ENCODE measurements around the gene DYNLL1. TPM values are rescaled to one million over a fixed set of nuclear protein-coding genes. Genes with fewer than 3 reads are reported as not detected.

The DYNLL1 gene
- total and polyA plus RNA-seq, 2 of the 13 experiments (the other 11 are each of a cell fraction or from before 2014, with no cell fraction given) = 271 to 294 TPM

DNA sequence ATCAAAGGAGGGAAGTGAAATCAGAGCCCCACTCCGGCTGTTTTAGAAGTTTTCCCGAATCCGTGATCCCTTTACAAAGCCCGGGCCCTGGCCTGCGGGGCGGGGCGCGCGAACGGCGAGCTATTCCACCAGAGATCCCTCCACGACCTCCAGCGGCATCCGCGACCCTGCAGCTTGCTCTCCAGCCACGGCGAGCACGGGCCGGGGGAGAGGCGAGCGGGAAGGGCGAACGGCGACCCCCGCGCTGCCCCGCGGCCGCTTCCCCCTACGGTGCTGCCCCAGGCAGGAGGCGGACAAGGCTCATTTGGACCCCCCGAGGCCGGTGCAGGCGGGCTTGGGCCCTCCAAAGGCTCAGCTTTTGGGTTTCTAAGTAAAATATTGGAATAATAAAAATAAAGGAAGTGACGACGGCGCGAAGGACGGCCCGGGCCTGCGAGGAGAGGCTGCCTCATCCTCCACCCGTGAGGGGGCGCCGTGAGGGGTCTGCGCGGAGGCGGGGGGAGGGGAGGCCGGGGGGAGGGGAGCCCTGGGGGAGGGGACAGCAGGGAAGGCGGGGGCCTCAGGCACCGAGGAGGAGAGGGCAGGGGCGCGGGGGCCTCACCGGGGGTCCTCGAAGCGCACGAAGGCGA is 27.0 kb upstream of the DYNLL1 start (continued):
- TF ChIP-seq, protein P1, sequence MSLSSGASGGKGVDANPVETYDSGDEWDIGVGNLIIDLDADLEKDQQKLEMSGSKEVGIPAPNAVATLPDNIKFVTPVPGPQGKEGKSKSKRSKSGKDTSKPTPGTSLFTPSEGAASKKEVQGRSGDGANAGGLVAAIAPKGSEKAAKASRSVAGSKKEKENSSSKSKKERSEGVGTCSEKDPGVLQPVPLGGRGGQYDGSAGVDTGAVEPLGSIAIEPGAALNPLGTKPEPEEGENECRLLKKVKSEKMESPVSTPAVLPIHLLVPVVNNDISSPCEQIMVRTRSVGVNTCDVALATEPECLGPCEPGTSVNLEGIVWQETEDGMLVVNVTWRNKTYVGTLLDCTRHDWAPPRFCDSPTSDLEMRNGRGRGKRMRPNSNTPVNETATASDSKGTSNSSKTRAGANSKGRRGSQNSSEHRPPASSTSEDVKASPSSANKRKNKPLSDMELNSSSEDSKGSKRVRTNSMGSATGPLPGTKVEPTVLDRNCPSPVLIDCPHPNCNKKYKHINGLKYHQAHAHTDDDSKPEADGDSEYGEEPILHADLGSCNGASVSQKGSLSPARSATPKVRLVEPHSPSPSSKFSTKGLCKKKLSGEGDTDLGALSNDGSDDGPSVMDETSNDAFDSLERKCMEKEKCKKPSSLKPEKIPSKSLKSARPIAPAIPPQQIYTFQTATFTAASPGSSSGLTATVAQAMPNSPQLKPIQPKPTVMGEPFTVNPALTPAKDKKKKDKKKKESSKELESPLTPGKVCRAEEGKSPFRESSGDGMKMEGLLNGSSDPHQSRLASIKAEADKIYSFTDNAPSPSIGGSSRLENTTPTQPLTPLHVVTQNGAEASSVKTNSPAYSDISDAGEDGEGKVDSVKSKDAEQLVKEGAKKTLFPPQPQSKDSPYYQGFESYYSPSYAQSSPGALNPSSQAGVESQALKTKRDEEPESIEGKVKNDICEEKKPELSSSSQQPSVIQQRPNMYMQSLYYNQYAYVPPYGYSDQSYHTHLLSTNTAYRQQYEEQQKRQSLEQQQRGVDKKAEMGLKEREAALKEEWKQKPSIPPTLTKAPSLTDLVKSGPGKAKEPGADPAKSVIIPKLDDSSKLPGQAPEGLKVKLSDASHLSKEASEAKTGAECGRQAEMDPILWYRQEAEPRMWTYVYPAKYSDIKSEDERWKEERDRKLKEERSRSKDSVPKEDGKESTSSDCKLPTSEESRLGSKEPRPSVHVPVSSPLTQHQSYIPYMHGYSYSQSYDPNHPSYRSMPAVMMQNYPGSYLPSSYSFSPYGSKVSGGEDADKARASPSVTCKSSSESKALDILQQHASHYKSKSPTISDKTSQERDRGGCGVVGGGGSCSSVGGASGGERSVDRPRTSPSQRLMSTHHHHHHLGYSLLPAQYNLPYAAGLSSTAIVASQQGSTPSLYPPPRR (CRISPR knock-in tag; IDR thresholded peaks at IDR 0.05; ENCODE audit: borderline replicate concordance) = no peak
- TF ChIP-seq, protein P2, sequence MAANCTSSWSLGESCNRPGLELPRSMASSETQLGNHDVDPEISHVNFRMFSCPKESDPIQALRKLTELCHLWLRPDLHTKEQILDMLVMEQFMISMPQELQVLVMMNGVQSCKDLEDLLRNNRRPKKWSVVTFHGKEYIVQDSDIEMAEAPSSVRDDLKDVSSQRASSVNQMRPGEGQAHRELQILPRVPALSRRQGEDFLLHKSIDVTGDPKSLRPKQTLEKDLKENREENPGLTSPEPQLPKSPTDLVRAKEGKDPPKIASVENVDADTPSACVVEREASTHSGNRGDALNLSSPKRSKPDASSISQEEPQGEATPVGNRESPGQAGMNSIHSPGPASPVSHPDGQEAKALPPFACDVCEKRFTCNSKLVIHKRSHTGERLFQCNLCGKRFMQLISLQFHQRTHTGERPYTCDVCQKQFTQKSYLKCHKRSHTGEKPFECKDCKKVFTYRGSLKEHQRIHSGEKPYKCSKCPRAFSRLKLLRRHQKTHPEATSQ (CRISPR knock-in tag; IDR thresholded peaks at IDR 0.05; ENCODE audit: borderline replicate concordance) = no peak
- TF ChIP-seq PCBP2 (optimal IDR thresholded peaks at IDR 0.05; ENCODE audit: low read depth, low read length, poor library complexity, severe bottlenecking) = no peak
- no peak for TF ChIP-seq ZFP37 (CRISPR knock-in tag; IDR thresholded peaks at IDR 0.05; ENCODE audit: borderline replicate concordance)
- TF ChIP-seq, protein P3, sequence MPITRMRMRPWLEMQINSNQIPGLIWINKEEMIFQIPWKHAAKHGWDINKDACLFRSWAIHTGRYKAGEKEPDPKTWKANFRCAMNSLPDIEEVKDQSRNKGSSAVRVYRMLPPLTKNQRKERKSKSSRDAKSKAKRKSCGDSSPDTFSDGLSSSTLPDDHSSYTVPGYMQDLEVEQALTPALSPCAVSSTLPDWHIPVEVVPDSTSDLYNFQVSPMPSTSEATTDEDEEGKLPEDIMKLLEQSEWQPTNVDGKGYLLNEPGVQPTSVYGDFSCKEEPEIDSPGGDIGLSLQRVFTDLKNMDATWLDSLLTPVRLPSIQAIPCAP (CRISPR knock-in tag; IDR thresholded peaks at IDR 0.05; ENCODE audit: low read depth) = no peak
- no peak for TF ChIP-seq ZNF24 (IDR thresholded peaks at IDR 0.05)
- TF ChIP-seq REL (CRISPR knock-in tag; conservative IDR thresholded peaks at IDR 0.05) = 0 out of 2 replicates have a peak, but pooled peaks have one; percentile 23
- TF ChIP-seq, protein P4, sequence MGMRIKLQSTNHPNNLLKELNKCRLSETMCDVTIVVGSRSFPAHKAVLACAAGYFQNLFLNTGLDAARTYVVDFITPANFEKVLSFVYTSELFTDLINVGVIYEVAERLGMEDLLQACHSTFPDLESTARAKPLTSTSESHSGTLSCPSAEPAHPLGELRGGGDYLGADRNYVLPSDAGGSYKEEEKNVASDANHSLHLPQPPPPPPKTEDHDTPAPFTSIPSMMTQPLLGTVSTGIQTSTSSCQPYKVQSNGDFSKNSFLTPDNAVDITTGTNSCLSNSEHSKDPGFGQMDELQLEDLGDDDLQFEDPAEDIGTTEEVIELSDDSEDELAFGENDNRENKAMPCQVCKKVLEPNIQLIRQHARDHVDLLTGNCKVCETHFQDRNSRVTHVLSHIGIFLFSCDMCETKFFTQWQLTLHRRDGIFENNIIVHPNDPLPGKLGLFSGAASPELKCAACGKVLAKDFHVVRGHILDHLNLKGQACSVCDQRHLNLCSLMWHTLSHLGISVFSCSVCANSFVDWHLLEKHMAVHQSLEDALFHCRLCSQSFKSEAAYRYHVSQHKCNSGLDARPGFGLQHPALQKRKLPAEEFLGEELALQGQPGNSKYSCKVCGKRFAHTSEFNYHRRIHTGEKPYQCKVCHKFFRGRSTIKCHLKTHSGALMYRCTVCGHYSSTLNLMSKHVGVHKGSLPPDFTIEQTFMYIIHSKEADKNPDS (CRISPR knock-in tag; IDR thresholded peaks at IDR 0.05) = no peak
- TF ChIP-seq ZNF121 (CRISPR knock-in tag; IDR thresholded peaks at IDR 0.05) = no peak
- TF ChIP-seq HNRNPK (IDR thresholded peaks at IDR 0.05; ENCODE audit: low read depth, low read length, poor library complexity, severe bottlenecking) = peak; percentile 41
- no peak for TF ChIP-seq TAF15 (IDR thresholded peaks at IDR 0.05; ENCODE audit: low read depth, low read length, poor library complexity, severe bottlenecking)
- TF ChIP-seq TMF1 (CRISPR knock-in tag; IDR thresholded peaks at IDR 0.05; ENCODE audit: low read depth) = no peak
- no peak for TF ChIP-seq FOXC1 (CRISPR knock-in tag; IDR thresholded peaks at IDR 0.05; ENCODE audit: borderline replicate concordance)
- TF ChIP-seq ZNF556 (CRISPR knock-in tag; IDR thresholded peaks at IDR 0.05; ENCODE audit: borderline replicate concordance) = no peak
- TF ChIP-seq RARA (CRISPR knock-in tag; IDR thresholded peaks at IDR 0.05) = no peak
- TF ChIP-seq YEATS2 (CRISPR knock-in tag; IDR thresholded peaks at IDR 0.05; ENCODE audit: borderline replicate concordance) = no peak
- no peak for TF ChIP-seq SMC3 (IDR thresholded peaks at IDR 0.05; ENCODE audit: low read length)
- no peak for TF ChIP-seq REPIN1 (CRISPR knock-in tag; IDR thresholded peaks at IDR 0.05; ENCODE audit: borderline replicate concordance, low read depth)
